Activated naive CD4-positive, alpha-beta T cell treated with anti-CD3 and anti-CD28 coated beads for 36 hours (primary cell): ENCODE data around the gene MND1. TPM values are rescaled to one million over a fixed set of nuclear protein-coding genes. Genes with fewer than 3 reads are reported as not detected.

Experiments
- CTCF ChIA-PET: fragments of 350-600 bp; sonication (Branson Sonifier 250); formaldehyde crosslinking; loops from one replicate; lab custom pipeline; 2021; ENCODE audit warnings: antibody characterized with exemption; lab: Charles Lee
- DNase-seq: peaks from one replicate; pipeline ENCODE4 v3.0.0-alpha.2; 2020
- H3K27ac Mint-ChIP-seq: one replicate; pipeline ENCODE4 v1.8.0; 2021; ENCODE audit warnings: mild to moderate bottlenecking, mixed read lengths
- H3K27me3 Mint-ChIP-seq: one replicate; pipeline ENCODE4 v1.8.0; 2021; ENCODE audit warnings: low read depth, mixed read lengths
- H3K36me3 Mint-ChIP-seq: one replicate; pipeline ENCODE4 v1.8.0; 2021; ENCODE audit warnings: low read depth, mixed read lengths
- H3K4me1 Mint-ChIP-seq: one replicate; pipeline ENCODE4 v1.8.0; 2021; ENCODE audit warnings: low read depth, mixed read lengths
- H3K4me3 Mint-ChIP-seq: one replicate; pipeline ENCODE4 v1.8.0; 2021; ENCODE audit warnings: mild to moderate bottlenecking, moderate library complexity, mixed read lengths
- H3K9me3 Mint-ChIP-seq: one replicate; pipeline ENCODE4 v1.8.0; 2021; ENCODE audit warnings: mixed read lengths
- intact Hi-C: fragments of 100-400 bp; cut with micrococcal nuclease; formaldehyde crosslinking; loops from one replicate; pipeline ENCODE4 v1.15.1; 2023
- total RNA-seq, 2 experiments: library from RNA; stranded (reverse); gene quantifications; one replicate each; pipeline ENCODE4 v1.2.3, GENCODE V29; 2021

Gene MND1
- total RNA-seq, 2 experiments from 2014 or later = 51.3 to 52.6 TPM

- Mint-ChIP-seq H3K27me3 (no peaks in the 10 kb centered on the region), H3K36me3 (peaks cover 18% of the 10 kb centered on the region), H3K27ac (no peak overlapping the region), H3K4me1 (peaks cover 34% of the 10 kb centered on the region), H3K4me3 (no peak overlapping the region), H3K9me3 (no peaks in the 10 kb centered on the region)
- no peak for DNase-seq
- CTCF ChIA-PET = interaction anchor here (1.2 to 1.5 kb wide), 2 partner anchors 205 to 295 kb away, joined by 3 read pairs; no protein-coding TSS in a partner anchor
- intact Hi-C loops = no loop called here
Measured at GRCh38 chr4:153348006-153348405, 3.5 kb downstream of the MND1 start.

DNA sequence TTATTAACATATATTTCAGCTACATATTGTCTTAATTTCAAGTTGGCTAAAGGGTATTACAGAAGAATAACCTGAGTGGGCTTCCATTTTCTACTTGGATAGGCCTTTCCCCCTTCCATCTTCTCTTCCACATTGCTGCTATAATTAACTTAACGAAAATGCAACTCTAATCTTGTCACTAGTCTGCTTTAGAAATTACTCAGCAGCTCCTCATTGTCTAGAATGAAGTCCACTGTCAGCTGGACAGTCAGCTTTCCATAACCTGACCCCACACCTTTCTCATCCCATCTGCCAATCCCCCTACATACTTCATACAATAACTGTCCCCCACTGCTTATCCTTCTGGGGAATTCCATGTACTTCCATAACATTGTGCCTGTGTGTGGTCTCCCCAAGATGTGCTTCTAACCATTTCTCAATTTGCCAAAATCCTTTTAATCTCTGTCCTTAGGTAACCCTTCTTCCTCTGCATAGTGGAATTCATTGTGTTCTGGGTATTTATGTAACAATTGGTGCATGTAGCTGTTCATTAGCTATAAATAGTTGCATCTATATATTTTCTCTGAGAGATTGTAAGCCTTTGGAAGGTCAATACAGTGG, 4.8 kb downstream of the MND1 start:
- Mint-ChIP-seq H3K36me3 (peaks cover 20% of the 10 kb centered on the region), H3K4me3 (no peak overlapping the region)

GRCh38 chr4:153362184-153362583, 17.7 kb downstream of the MND1 start:
- peaks cover 55% of the 10 kb centered on the region for H3K36me3 Mint-ChIP-seq
- CTCF ChIA-PET = interaction anchor here (0.6 to 0.8 kb wide), 2 partner anchors 10 to 16 kb away, joined by 5 read pairs; no protein-coding TSS in a partner anchor
- no peak overlapping the region for H3K27ac Mint-ChIP-seq
- peaks cover 10% of the 10 kb centered on the region for H3K4me1 Mint-ChIP-seq
- H3K9me3 Mint-ChIP-seq = no peaks in the 10 kb centered on the region
- no peaks in the 10 kb centered on the region for H3K27me3 Mint-ChIP-seq
- intact Hi-C loops = no loop called here
- H3K4me3 Mint-ChIP-seq = no peak overlapping the region
- no peak for DNase-seq

More for the DNA sequence above, 4.8 kb downstream of the MND1 start:
- Mint-ChIP-seq H3K27me3 (no peaks in the 10 kb centered on the region), H3K27ac (no peak overlapping the region), H3K9me3 (no peaks in the 10 kb centered on the region), H3K4me1 (peaks cover 31% of the 10 kb centered on the region)
- CTCF ChIA-PET = interaction anchor here (0.6 to 1.5 kb wide), 4 partner anchors 68 to 207 kb away, joined by 3 to 4 read pairs (median 4); no protein-coding TSS in a partner anchor
- intact Hi-C loops = no loop called here
- no peak for DNase-seq

DNA sequence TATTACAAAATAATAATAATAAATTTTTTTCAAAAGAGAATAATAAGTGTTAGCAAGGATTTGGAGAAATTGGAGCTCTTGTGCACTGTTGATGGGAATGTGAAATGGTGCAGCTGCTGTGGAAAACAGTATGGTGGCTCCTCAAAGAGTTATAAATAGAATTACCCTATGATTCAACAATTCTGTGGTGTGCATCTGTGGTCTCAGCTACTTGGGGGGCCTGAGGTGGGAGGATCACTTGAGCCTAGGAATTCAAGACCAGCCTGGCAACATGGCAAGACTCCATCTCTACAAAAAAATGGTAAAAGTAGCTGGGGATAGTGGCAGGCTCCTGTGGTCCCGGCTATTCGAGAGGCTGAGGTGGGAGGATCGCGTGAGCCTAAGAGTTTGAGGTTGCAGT, 19.6 kb downstream of the MND1 start:
- intact Hi-C loops = no loop called here
- peaks cover 58% of the 10 kb centered on the region for H3K36me3 Mint-ChIP-seq
- H3K4me3 Mint-ChIP-seq = no peak overlapping the region
- CTCF ChIA-PET = interaction anchor here (0.6 to 1.3 kb wide), 4 partner anchors 17 to 53 kb away, joined by 3 to 7 read pairs (median 4); no protein-coding TSS in a partner anchor
- H3K27ac Mint-ChIP-seq = no peak overlapping the region
- no peaks in the 10 kb centered on the region for H3K9me3 Mint-ChIP-seq
- H3K27me3 Mint-ChIP-seq = no peaks in the 10 kb centered on the region
- DNase-seq = no peak
- peaks cover 6% of the 10 kb centered on the region for H3K4me1 Mint-ChIP-seq

- Mint-ChIP-seq H3K27me3 (no peaks in the 10 kb centered on the region), H3K27ac (no peak overlapping the region), H3K4me3 (no peak overlapping the region), H3K9me3 (no peaks in the 10 kb centered on the region), H3K36me3 (peaks cover 57% of the 10 kb centered on the region), H3K4me1 (peaks cover 6% of the 10 kb centered on the region)
- no peak for DNase-seq
- intact Hi-C loops = no loop called here
- CTCF ChIA-PET = interaction anchor here (0.7 to 1.3 kb wide), 5 partner anchors 9 to 231 kb away, joined by 3 to 7 read pairs (median 4); no protein-coding TSS in a partner anchor
Measured at GRCh38 chr4:153365003-153365402, 20.5 kb downstream of the MND1 start.

GRCh38 chr4:153366486-153366885, 22.0 kb downstream of the MND1 start:
- intact Hi-C loops = no loop called here
- CTCF ChIA-PET = no interaction called here

DNA sequence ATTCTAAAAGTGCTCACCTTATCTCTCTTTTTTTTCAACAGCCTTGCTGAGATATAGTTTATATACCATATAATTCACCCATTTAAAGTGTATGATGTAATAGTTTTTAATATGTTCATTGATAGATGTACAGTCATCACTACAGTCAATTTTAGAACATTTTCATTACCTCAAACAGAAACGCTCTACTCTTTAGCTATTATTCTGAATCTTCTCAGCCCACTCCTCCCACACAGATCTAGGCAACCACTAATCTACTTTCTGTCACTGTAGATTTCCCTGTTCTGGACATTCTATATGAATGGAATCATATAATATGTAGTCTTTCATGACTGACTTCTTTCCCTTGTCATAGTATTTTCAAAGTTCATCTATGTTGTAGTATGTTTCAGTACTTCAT, 22.6 kb downstream of the MND1 start:
- peaks cover 6% of the 10 kb centered on the region for H3K4me1 Mint-ChIP-seq
- intact Hi-C loops = no loop called here
- no peak overlapping the region for H3K4me3 Mint-ChIP-seq
- DNase-seq = no peak
- H3K36me3 Mint-ChIP-seq = peaks cover 65% of the 10 kb centered on the region
- no peak overlapping the region for H3K27ac Mint-ChIP-seq
- no peaks in the 10 kb centered on the region for H3K27me3 Mint-ChIP-seq
- CTCF ChIA-PET = no interaction called here
- H3K9me3 Mint-ChIP-seq = no peaks in the 10 kb centered on the region

More at GRCh38 chr4:153366486-153366885, 22.0 kb downstream of the MND1 start:
- Mint-ChIP-seq H3K4me1 (peaks cover 6% of the 10 kb centered on the region), H3K27me3 (no peaks in the 10 kb centered on the region), H3K9me3 (no peaks in the 10 kb centered on the region), H3K27ac (no peak overlapping the region), H3K4me3 (no peak overlapping the region), H3K36me3 (peaks cover 62% of the 10 kb centered on the region)
- no peak for DNase-seq

GRCh38 chr4:153369021-153369420, 24.5 kb downstream of the MND1 start:
- intact Hi-C loops = no loop called here
- H3K4me1 Mint-ChIP-seq = peaks cover 6% of the 10 kb centered on the region
- no peak overlapping the region for H3K27ac Mint-ChIP-seq
- H3K27me3 Mint-ChIP-seq = no peaks in the 10 kb centered on the region
- no peak for DNase-seq
- CTCF ChIA-PET = no interaction called here
- H3K9me3 Mint-ChIP-seq = peaks cover 5% of the 10 kb centered on the region
- H3K36me3 Mint-ChIP-seq = peaks cover 65% of the 10 kb centered on the region
- no peak overlapping the region for H3K4me3 Mint-ChIP-seq

- CTCF ChIA-PET = interaction anchor here (0.5 kb wide), 1 partner anchor 10 kb away, joined by 5 read pairs; no protein-coding TSS in a partner anchor
Measured at GRCh38 chr4:153371701-153372234, 27.3 kb downstream of the MND1 start.

GRCh38 chr4:153372967-153373562, 28.6 kb downstream of the MND1 start:
- intact Hi-C loops = no loop called here
- Mint-ChIP-seq H3K9me3 (peaks cover 5% of the 10 kb centered on the region), H3K36me3 (peaks cover 42% of the 10 kb centered on the region), H3K4me1 (no peaks in the 10 kb centered on the region), H3K27me3 (no peaks in the 10 kb centered on the region), H3K4me3 (no peak overlapping the region), H3K27ac (no peak overlapping the region)
- no peak for DNase-seq
- CTCF ChIA-PET = interaction anchor here (0.7 to 1.0 kb wide), 3 partner anchors 8 to 270 kb away, joined by 3 to 6 read pairs (median 3); no protein-coding TSS in a partner anchor

More at GRCh38 chr4:153371701-153372234, 27.3 kb downstream of the MND1 start:
- Mint-ChIP-seq H3K27ac (no peak overlapping the region), H3K4me3 (no peak overlapping the region), H3K9me3 (peaks cover 5% of the 10 kb centered on the region), H3K4me1 (peaks cover 6% of the 10 kb centered on the region), H3K36me3 (peaks cover 54% of the 10 kb centered on the region), H3K27me3 (no peaks in the 10 kb centered on the region)
- intact Hi-C loops = no loop called here
- no peak for DNase-seq

- no peaks in the 10 kb centered on the region for H3K4me1 Mint-ChIP-seq
- no peak overlapping the region for H3K4me3 Mint-ChIP-seq
- H3K36me3 Mint-ChIP-seq = peaks cover 33% of the 10 kb centered on the region
- intact Hi-C loops = no loop called here
- CTCF ChIA-PET = interaction anchor here (1.0 kb wide), 1 partner anchor 9 kb away, joined by 3 read pairs; no protein-coding TSS in a partner anchor
- no peak for DNase-seq
- peaks cover 5% of the 10 kb centered on the region for H3K9me3 Mint-ChIP-seq
- no peak overlapping the region for H3K27ac Mint-ChIP-seq
- no peaks in the 10 kb centered on the region for H3K27me3 Mint-ChIP-seq
Measured at GRCh38 chr4:153374442-153374841, 30.0 kb downstream of the MND1 start.

- no peak for DNase-seq
- intact Hi-C loops = no loop called here
- peaks cover 5% of the 10 kb centered on the region for H3K9me3 Mint-ChIP-seq
- peaks cover 24% of the 10 kb centered on the region for H3K36me3 Mint-ChIP-seq
- H3K27ac Mint-ChIP-seq = no peak overlapping the region
- CTCF ChIA-PET = interaction anchor here (1.6 kb wide), 1 partner anchor 375 kb away, joined by 3 read pairs; no protein-coding TSS in a partner anchor
- H3K4me1 Mint-ChIP-seq = no peaks in the 10 kb centered on the region
- H3K27me3 Mint-ChIP-seq = no peaks in the 10 kb centered on the region
- no peak overlapping the region for H3K4me3 Mint-ChIP-seq
Measured at GRCh38 chr4:153375303-153375702, 30.8 kb downstream of the MND1 start.
